ENCODE results near the gene ENO3.
A peak's percentile ranks its signal among the peaks of the same experiment; 100 is the strongest.

ENO3 gene

GRCh38 chr17:4986951-4987766 is 36.2 kb downstream of the ENO3 start, which contains the start of gene CAMTA2:
TSS of gene CAMTA2 (minus strand) at chr17:4987675. CDS start at chr17:4986222, 1,453 bp downstream.
- Histone ChIP-seq H3K4me3 (peak within 1 kb of the TSS; percentile 89), H3K36me3 (peaks cover 8% of the 10 kb centered on the region), H3K4me2 (peak within 1 kb of the TSS; percentile 98), H4K20me1 (0 out of 2 replicates have a peak, but pooled peaks cover 6% of the 10 kb centered on the region), H3K4me1 (peaks cover 50% of the 10 kb centered on the region), H3K27ac (peak within 1 kb of the TSS; percentile 94), H3K9me3 (no peaks in the 10 kb centered on the region), H3K9ac (peak within 1 kb of the TSS; percentile 89), H3K27me3 (no peaks in the 10 kb centered on the region)
- no peak for TF ChIP-seq Cebpa-rat (IDR thresholded peaks at IDR 0.05)

- TF ChIP-seq Cebpa-rat (IDR thresholded peaks at IDR 0.05): no peak
- no peaks in the 10 kb centered on the region for H3K9me3 ChIP-seq
- peak overlapping the region; percentile 89 for H3K9ac ChIP-seq
- peaks cover 50% of the 10 kb centered on the region for H3K4me1 ChIP-seq
- H3K27me3 ChIP-seq: no peaks in the 10 kb centered on the region
- peaks cover under 1% of the 10 kb centered on the region; the same call in 1 of the 2 replicates for H3K36me3 ChIP-seq
- 0 out of 2 replicates have a peak, but pooled peaks cover 6% of the 10 kb centered on the region for H4K20me1 ChIP-seq
- H3K4me2 ChIP-seq: peak overlapping the region; percentile 98
- H3K27ac ChIP-seq: peak overlapping the region; percentile 94
- peak overlapping the region; percentile 89 for H3K4me3 ChIP-seq
These were observed 37.0 kb downstream of the ENO3 start for GRCh38 chr17:4987767-4988567.

GRCh38 chr17:4994081-4994595 is 43.2 kb downstream of the ENO3 start:
- Histone ChIP-seq H3K27me3 (no peaks in the 10 kb centered on the region), H3K9ac (no peak overlapping the region), H3K4me1 (peaks cover 27% of the 10 kb centered on the region), H3K36me3 (no peaks in the 10 kb centered on the region), H3K27ac (no peak overlapping the region), H3K4me3 (no peak overlapping the region), H3K4me2 (no peak overlapping the region), H4K20me1 (peaks cover 6% of the 10 kb centered on the region; the same call in 1 of the 2 replicates), H3K9me3 (no peaks in the 10 kb centered on the region)
- no peak for TF ChIP-seq Cebpa-rat (IDR thresholded peaks at IDR 0.05)

GRCh38 chr17:4997302-4998026 is 46.5 kb downstream of the ENO3 start, which contains the start of the genes INCA1 and KIF1C:
TSS of gene INCA1 (minus strand) at chr17:4997522. CDS start at chr17:4994437, 3,085 bp downstream.
TSS of gene KIF1C (plus strand) at chr17:4997950. CDS start at chr17:5000247, 2,297 bp downstream.
- Histone ChIP-seq H3K4me2 (peak within 1 kb of the TSS; percentile 99), H3K36me3 (peaks cover 19% of the 10 kb centered on the region), H3K4me3 (peak within 1 kb of the TSS; percentile 92), H4K20me1 (peaks cover 19% of the 10 kb centered on the region), H3K4me1 (peaks cover 31% of the 10 kb centered on the region), H3K9me3 (no peaks in the 10 kb centered on the region), H3K27me3 (no peaks in the 10 kb centered on the region), H3K9ac (peak within 1 kb of the TSS; percentile 88), H3K27ac (peak within 1 kb of the TSS; percentile 89)
- TF ChIP-seq Cebpa-rat (IDR thresholded peaks at IDR 0.05): no peak

GRCh38 chr17:4998027-4998731 is 47.3 kb downstream of the ENO3 start:
- Histone ChIP-seq H3K27me3 (no peaks in the 10 kb centered on the region), H3K4me2 (peak overlapping the region; percentile 99), H3K4me1 (peaks cover 31% of the 10 kb centered on the region), H3K4me3 (peak overlapping the region; percentile 92), H3K9me3 (no peaks in the 10 kb centered on the region), H3K9ac (peak overlapping the region; percentile 88), H3K27ac (peak overlapping the region; percentile 89), H3K36me3 (peaks cover 26% of the 10 kb centered on the region), H4K20me1 (peaks cover 19% of the 10 kb centered on the region)
- TF ChIP-seq Cebpa-rat (IDR thresholded peaks at IDR 0.05): no peak

- Histone ChIP-seq H3K27ac (peak overlapping the region; percentile 89), H3K9me3 (no peaks in the 10 kb centered on the region), H3K9ac (peak overlapping the region; percentile 88), H3K4me1 (peaks cover 31% of the 10 kb centered on the region), H3K4me2 (peak overlapping the region; percentile 99), H3K36me3 (peaks cover 33% of the 10 kb centered on the region), H4K20me1 (peaks cover 19% of the 10 kb centered on the region), H3K4me3 (peak overlapping the region; percentile 92), H3K27me3 (no peaks in the 10 kb centered on the region)
- no peak for TF ChIP-seq Cebpa-rat (IDR thresholded peaks at IDR 0.05)
These were observed 48.0 kb downstream of the ENO3 start for GRCh38 chr17:4998732-4999429.

- Histone ChIP-seq H3K4me1 (peaks cover 31% of the 10 kb centered on the region), H3K4me3 (peak overlapping the region; percentile 92; the same call in 1 of the 2 replicates), H3K4me2 (peak overlapping the region; percentile 99), H3K9me3 (no peaks in the 10 kb centered on the region), H4K20me1 (peaks cover 19% of the 10 kb centered on the region), H3K36me3 (peaks cover 40% of the 10 kb centered on the region), H3K27ac (peak overlapping the region; percentile 34; the same call in 1 of the 2 replicates), H3K9ac (peak overlapping the region; percentile 88), H3K27me3 (no peaks in the 10 kb centered on the region)
- TF ChIP-seq Cebpa-rat (IDR thresholded peaks at IDR 0.05): no peak
These were observed 48.6 kb downstream of the ENO3 start for GRCh38 chr17:4999430-5000093.

GRCh38 chr17:5000237-5000639 is 49.3 kb downstream of the ENO3 start:
- H3K4me3 ChIP-seq: no peak overlapping the region
- H3K27me3 ChIP-seq: no peaks in the 10 kb centered on the region
- peaks cover 31% of the 10 kb centered on the region for H3K4me1 ChIP-seq
- H3K9ac ChIP-seq: no peak overlapping the region
- H4K20me1 ChIP-seq: peaks cover 19% of the 10 kb centered on the region
- no peak for TF ChIP-seq Cebpa-rat (IDR thresholded peaks at IDR 0.05)
- H3K27ac ChIP-seq: no peak overlapping the region
- peak overlapping the region; percentile 99 for H3K4me2 ChIP-seq
- peaks cover 47% of the 10 kb centered on the region for H3K36me3 ChIP-seq
- H3K9me3 ChIP-seq: no peaks in the 10 kb centered on the region

Data from BLaER1 (cell line).